Ovary (tissue), 9 donors: Measurements from ENCODE around the gene PLA2G1B. TPM values are rescaled to one million over a fixed set of nuclear protein-coding genes. Genes with fewer than 3 reads are reported as not detected.

Experiments
- DNase-seq, 5 donors: peaks; one replicate each; pipeline ENCODE4 v3.0.0-alpha.2; 2019 to 2020
- H3K27ac ChIP-seq, 2 donors: fragments of 200-600 bp; one replicate each; pipeline versions ENCODE4 v1.5.1 to v1.8.0; 2019 to 2022
- H3K27me3 ChIP-seq: fragments of 200-600 bp; one replicate; pipeline ENCODE4 v1.8.0; 2022
- H3K36me3 ChIP-seq: fragments of 200-600 bp; sonication (generic); one replicate; pipeline ENCODE4 v1.5.1; 2019
- H3K4me1 ChIP-seq: one replicate; pipeline ENCODE4 v1.8.1; 2013; ENCODE audit warnings: mild to moderate bottlenecking, moderate library complexity; ENCODE audit not compliant: insufficient read depth
- H3K4me3 ChIP-seq: fragments of 200-600 bp; sonication (generic); one replicate; pipeline ENCODE4 v1.5.1; 2017
- H3K9me3 ChIP-seq, 2 donors: fragments of 200-600 bp in 1 of 2; sonication (generic) in 1 of 2; one replicate each; pipeline versions ENCODE4 v1.5.1 to v1.8.1; 2013 to 2019; ENCODE audit warnings: mild to moderate bottlenecking in 1 of 2, moderate library complexity in 1 of 2
- EP300 ChIP-seq: sonication (generic); formaldehyde crosslinking; IDR thresholded peaks from one replicate; pipeline ENCODE4 v1.6.1; 2017; ENCODE audit warnings: antibody characterized with exemption
- POLR2A ChIP-seq: fragments of 450-650 bp; IDR thresholded peaks from one replicate; pipeline ENCODE4 v1.6.1; 2017; ENCODE audit warnings: antibody characterized with exemption, mild to moderate bottlenecking, moderate library complexity
- WGBS, 3 donors: extraction: QIAGEN DNeasy Blood & Tissue Kit in 1 of 3; methylation state at CpG; one replicate each; pipeline versions ENCODE4 v1.1.5 to v1.1.7; 2013 to 2017; 5-methylcytosine and 5-hydroxymethylcytosine counted together
- intact Hi-C, 4 donors: fragments of 100-400 bp; cut with DNase I; formaldehyde crosslinking; loops; one replicate each; pipeline versions ENCODE4 v1.11.0 to v1.15.1; 2022 to 2023
- polyA plus RNA-seq, 2 donors: library from polyadenylated mRNA; stranded (reverse); fragments of 200-250 nt in 1 of 2; fragments of 350-450 nt in 1 of 2; fragmentation: Illumina TruSeq in 1 of 2; extraction: RNeasy Lipid Tissue Mini Kit (QIAGEN cat#74804) in 1 of 2; gene quantifications; one replicate each; pipeline ENCODE4 v1.2.3, GENCODE V29; 2013 to 2014
- total RNA-seq, 7 donors: library from RNA; depleted of rRNA in 2 of 7; stranded (reverse); fragments of >200 nt in 2 of 7; fragmentation: NEBNext Ultra II Directional in 3 of 7; extraction: Animal tissue kit (Norgen Biotek cat#: 25700) in 3 of 7; gene quantifications; one replicate each; pipeline versions ENCODE4 v1.1.0 to v1.2.4, GENCODE V29; 2016 to 2023
- TF ChIP-seq, protein P1 (sequence below), 3 donors: fragments of 450-650 bp in 2 of 3; fragments of 200-600 bp in 1 of 3; IDR thresholded peaks; one replicate each; pipeline versions ENCODE4 v1.5.1 to v1.8.0; 2016 to 2022; ENCODE audit warnings: antibody characterized with exemption in 3 of 3, mild to moderate bottlenecking in 1 of 3
- donor health status: DM: no; HTN: no; CAD: no; lungs with moderate emphysema.
- donor health status: DM: no; HTN: no; CAD: no.
- donor health status: Bipolar disorder and iron deficiency.
- donor health status: DM: yes; HTN: yes; CAD: no.
- donor health status: DM: no; HTN: no; CAD: no.
- donor health status: DM: yes; HTN: yes; CAD: no.

The PLA2G1B gene
- total and polyA plus RNA-seq, 9 donors: 0.67 to 17.0 (median 7.1) TPM

- DNase-seq: no peak
- H3K9me3 ChIP-seq: no peaks in the 10 kb centered on the region
- intact Hi-C loops: loop anchor here in 1 of 4 donors (10.0 kb wide), 1 partner anchor 48 kb away; no protein-coding TSS in a partner anchor
- no peak overlapping the region for H3K4me3 ChIP-seq
- TF ChIP-seq EP300 (no peak), POLR2A (no peak)
- TF ChIP-seq, protein P1, sequence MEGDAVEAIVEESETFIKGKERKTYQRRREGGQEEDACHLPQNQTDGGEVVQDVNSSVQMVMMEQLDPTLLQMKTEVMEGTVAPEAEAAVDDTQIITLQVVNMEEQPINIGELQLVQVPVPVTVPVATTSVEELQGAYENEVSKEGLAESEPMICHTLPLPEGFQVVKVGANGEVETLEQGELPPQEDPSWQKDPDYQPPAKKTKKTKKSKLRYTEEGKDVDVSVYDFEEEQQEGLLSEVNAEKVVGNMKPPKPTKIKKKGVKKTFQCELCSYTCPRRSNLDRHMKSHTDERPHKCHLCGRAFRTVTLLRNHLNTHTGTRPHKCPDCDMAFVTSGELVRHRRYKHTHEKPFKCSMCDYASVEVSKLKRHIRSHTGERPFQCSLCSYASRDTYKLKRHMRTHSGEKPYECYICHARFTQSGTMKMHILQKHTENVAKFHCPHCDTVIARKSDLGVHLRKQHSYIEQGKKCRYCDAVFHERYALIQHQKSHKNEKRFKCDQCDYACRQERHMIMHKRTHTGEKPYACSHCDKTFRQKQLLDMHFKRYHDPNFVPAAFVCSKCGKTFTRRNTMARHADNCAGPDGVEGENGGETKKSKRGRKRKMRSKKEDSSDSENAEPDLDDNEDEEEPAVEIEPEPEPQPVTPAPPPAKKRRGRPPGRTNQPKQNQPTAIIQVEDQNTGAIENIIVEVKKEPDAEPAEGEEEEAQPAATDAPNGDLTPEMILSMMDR (IDR thresholded peaks at IDR 0.05): no peak
- 89% methylated on average over 7 of the region's 7 CpGs for WGBS, 3 donors
- H3K27me3 ChIP-seq: no peaks in the 10 kb centered on the region
- H3K36me3 ChIP-seq: no peaks in the 10 kb centered on the region
- no peak overlapping the region for H3K27ac ChIP-seq
- H3K4me1 ChIP-seq: peaks cover 6% of the 10 kb centered on the region
Measured at GRCh38 chr12:120366341-120366705, 38.7 kb upstream of the PLA2G1B start.

DNA sequence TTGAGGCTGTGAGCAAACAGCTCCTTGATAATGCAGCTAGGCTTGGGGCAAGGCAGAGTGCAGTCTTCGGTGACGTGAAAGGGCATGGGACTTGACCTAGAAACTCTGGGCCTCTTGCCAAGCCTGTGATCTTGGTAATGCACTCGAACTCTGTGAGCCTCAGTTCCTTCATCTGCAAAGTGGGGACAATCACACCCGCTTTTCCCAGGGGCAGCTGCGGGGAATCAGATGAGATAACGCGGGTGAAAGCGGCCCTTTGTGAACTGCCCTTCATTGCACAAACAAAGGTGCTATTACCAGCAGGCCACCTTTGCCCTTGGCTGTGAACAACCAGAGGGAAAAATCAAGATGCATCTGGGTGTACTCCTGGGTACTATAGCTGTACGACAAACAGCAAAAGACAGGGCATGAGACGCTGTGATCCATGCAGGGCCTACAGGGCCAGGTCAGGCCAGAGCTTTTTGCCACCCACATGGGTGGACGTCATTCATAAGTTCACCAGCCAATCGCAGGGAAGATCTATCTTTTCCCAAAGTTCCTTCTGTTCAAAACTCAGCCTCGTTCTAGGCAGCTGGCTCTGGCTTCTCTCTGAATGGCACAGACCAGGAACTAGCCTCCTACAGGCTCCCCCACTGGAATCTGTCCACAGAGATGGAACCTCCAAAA, 38.2 kb upstream of the PLA2G1B start:
- Histone ChIP-seq H3K4me1 (peaks cover 6% of the 10 kb centered on the region), H3K36me3 (no peaks in the 10 kb centered on the region), H3K9me3 (no peaks in the 10 kb centered on the region), H3K4me3 (no peak overlapping the region), H3K27ac (no peak overlapping the region), H3K27me3 (no peaks in the 10 kb centered on the region)
- no peak for TF ChIP-seq POLR2A
- TF ChIP-seq EP300: no peak
- TF ChIP-seq, protein P1 (IDR thresholded peaks at IDR 0.05): no peak
- no peak for DNase-seq
- intact Hi-C loops: loop anchor here in 1 of 4 donors (10.0 kb wide), 1 partner anchor 49 kb away; no protein-coding TSS in a partner anchor
- 75 to 79% (median 77%) methylated on average over 13 of the region's 13 CpGs for WGBS, 3 donors

DNA sequence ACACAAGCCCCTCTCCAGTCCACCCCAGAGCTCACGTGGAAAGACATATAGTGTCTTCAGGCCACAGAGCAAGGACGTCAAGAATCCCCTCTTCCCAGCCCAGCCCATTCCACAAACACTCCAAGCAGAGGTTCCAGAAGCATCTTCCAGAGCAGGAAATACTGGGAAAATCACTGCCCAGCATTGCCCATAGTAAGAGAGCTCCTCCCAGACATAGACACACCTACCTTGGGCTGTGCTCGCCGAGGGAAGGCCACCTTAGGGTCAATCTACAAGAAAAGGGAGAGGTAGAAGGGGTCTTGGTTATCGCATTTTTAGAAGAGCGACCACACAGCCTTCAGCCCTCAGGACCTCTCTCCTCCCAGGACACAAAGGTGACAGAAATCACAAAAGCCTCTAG, 36.9 kb upstream of the PLA2G1B start:
- H3K27me3 ChIP-seq: no peaks in the 10 kb centered on the region
- DNase-seq: no peak
- 75 to 81% (median 79%) methylated on average over 6 of the region's 6 CpGs for WGBS, 3 donors
- H3K4me3 ChIP-seq: no peak overlapping the region
- no peak overlapping the region for H3K27ac ChIP-seq
- H3K4me1 ChIP-seq: peaks cover 3% of the 10 kb centered on the region
- TF ChIP-seq, protein P1 (IDR thresholded peaks at IDR 0.05): no peak
- TF ChIP-seq EP300 (no peak), POLR2A (no peak)
- intact Hi-C loops: loop anchor here in 1 of 4 donors (10.0 kb wide), 1 partner anchor 50 kb away; no protein-coding TSS in a partner anchor
- H3K9me3 ChIP-seq: no peaks in the 10 kb centered on the region
- no peaks in the 10 kb centered on the region for H3K36me3 ChIP-seq

- H3K9me3 ChIP-seq: no peaks in the 10 kb centered on the region
- no peak overlapping the region for H3K4me3 ChIP-seq
- intact Hi-C loops: loop anchor here in 1 of 4 donors (10.0 kb wide), 1 partner anchor 51 kb away; no protein-coding TSS in a partner anchor
- 71 to 89% (median 81%) methylated on average over 9 of the region's 9 CpGs for WGBS, 3 donors
- no peak for DNase-seq
- H3K27ac ChIP-seq: no peak overlapping the region
- H3K36me3 ChIP-seq: no peaks in the 10 kb centered on the region
- TF ChIP-seq POLR2A: no peak
- TF ChIP-seq, protein P1 (IDR thresholded peaks at IDR 0.05): no peak
- no peak for TF ChIP-seq EP300
- peaks cover 1% of the 10 kb centered on the region for H3K4me1 ChIP-seq
- no peaks in the 10 kb centered on the region for H3K27me3 ChIP-seq
Measured at GRCh38 chr12:120363274-120363855, 35.8 kb upstream of the PLA2G1B start.
